A549 treated with AZD9567 at 1 μM for 4 hours (cell line): ENCODE results near the gene TMCC1. TPM values are rescaled to one million over a fixed set of nuclear protein-coding genes. Genes with fewer than 3 reads are reported as not detected.

Source experiments
- total RNA-seq: library from RNA; stranded (reverse); fragments of 200-300 nt; extraction: Qiagen RNA extraction; gene quantifications from 5 replicates; pipeline ENCODE4 v1.2.3, GENCODE V29; 2022; ENCODE audit not compliant: insufficient read depth

Gene TMCC1
- 8.3 to 66.2 TPM (median 10.2 TPM) in 5 replicates for total RNA-seq

GRCh38 chr3:129893581-129894070 lies at the start of gene TMCC1:
Gene TMCC1, minus strand, starts transcription at chr3:129893711.

GRCh38 chr3:129606636-129607390 lies 286.7 kb downstream of the TMCC1 start, which contains the start of gene PLXND1:
Gene PLXND1, minus strand, starts transcription at chr3:129606676. Its CDS starts 37 bp downstream, at chr3:129606639.

Other genes with a start within 250 kb of the TMCC1 start
- gene TRH, start 81.0 kb upstream of the TMCC1 start, total RNA-seq: not detected in 5 replicates
- gene ALG1L2, start 188.1 kb upstream of the TMCC1 start, total RNA-seq: not detected in 5 replicates